Vagina (tissue), 2 donors: ENCODE measurements around the gene ZNF700.
"Not testable (repeated sequence)": the region's sequence is repeated elsewhere in the genome, so short reads cannot be mapped to it uniquely, and the experiment has no call there.

Experiments
- POLR2A ChIP-seq, 2 donors: fragments of 450-650 bp; IDR thresholded peaks; one replicate each; pipeline ENCODE4 v1.6.1; 2017; ENCODE audit warnings: antibody characterized with exemption in 2 of 2, mild to moderate bottlenecking in 2 of 2, moderate library complexity in 2 of 2
- TF ChIP-seq, protein P1 (sequence below), 3 experiments: fragments of 450-650 bp in 2 of 3; fragments of 200-600 bp in 1 of 3; sonication (generic) in 1 of 3; IDR thresholded peaks; one replicate each; pipeline ENCODE4 v1.5.1; 2017 to 2019; ENCODE audit warnings: antibody characterized with exemption in 3 of 3, mild to moderate bottlenecking in 2 of 3, moderate library complexity in 2 of 3

DNA sequence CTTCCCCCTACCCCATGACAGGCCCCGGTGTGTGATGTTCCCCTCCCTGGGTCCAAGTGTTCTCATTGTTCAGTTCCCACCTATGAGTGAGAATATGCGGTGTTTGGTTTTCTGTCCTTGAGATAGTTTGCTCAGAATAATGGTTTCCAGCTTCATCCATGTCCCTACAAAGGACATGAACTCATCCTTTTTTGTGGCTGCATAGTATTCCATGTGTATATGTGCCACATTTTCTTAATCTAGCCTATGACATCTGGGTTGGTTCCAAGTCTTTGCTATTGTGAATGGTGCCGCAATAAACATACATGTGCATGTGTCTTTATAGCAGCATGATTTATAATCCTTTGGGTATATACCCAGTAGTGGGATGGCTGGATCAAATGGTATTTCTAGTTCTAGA is 13.5 kb downstream of the ZNF700 start:
- TF ChIP-seq POLR2A (IDR thresholded peaks at IDR 0.05), result not testable (repeated sequence)
- TF ChIP-seq, protein P1, sequence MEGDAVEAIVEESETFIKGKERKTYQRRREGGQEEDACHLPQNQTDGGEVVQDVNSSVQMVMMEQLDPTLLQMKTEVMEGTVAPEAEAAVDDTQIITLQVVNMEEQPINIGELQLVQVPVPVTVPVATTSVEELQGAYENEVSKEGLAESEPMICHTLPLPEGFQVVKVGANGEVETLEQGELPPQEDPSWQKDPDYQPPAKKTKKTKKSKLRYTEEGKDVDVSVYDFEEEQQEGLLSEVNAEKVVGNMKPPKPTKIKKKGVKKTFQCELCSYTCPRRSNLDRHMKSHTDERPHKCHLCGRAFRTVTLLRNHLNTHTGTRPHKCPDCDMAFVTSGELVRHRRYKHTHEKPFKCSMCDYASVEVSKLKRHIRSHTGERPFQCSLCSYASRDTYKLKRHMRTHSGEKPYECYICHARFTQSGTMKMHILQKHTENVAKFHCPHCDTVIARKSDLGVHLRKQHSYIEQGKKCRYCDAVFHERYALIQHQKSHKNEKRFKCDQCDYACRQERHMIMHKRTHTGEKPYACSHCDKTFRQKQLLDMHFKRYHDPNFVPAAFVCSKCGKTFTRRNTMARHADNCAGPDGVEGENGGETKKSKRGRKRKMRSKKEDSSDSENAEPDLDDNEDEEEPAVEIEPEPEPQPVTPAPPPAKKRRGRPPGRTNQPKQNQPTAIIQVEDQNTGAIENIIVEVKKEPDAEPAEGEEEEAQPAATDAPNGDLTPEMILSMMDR (IDR thresholded peaks at IDR 0.05), result not testable (repeated sequence)
